NCI-H82 treated with DMSO at 0.1 percent for 48 hours (cell line): ENCODE measurements around the gene AKR1C8.
"Not testable (repeated sequence)": the region's sequence is repeated elsewhere in the genome, so short reads cannot be mapped to it uniquely, and the experiment has no call there.

Experiments
- DNase-seq: peaks from one replicate; lab custom pipeline; 2025; ENCODE audit not compliant: unreplicated experiment; lab: John Stamatoyannopoulos, UW

Gene AKR1C8

GRCh38 chr10:5184987-5185775, at the start of gene AKR1C8:
AKR1C8 (minus strand) TSS chr10:5185150; CDS start chr10:5185104, 46 bp downstream.
- no peak for DNase-seq

- peak; percentile 4 for DNase-seq
Observed at GRCh38 chr10:5234106-5234860, 49.3 kb upstream of the AKR1C8 start.

GRCh38 chr10:5233324-5233723, 48.4 kb upstream of the AKR1C8 start:
- no peak for DNase-seq

- no peak for DNase-seq
Observed at GRCh38 chr10:5229019-5229418, 44.1 kb upstream of the AKR1C8 start.

GRCh38 chr10:5222942-5223341, 38.0 kb upstream of the AKR1C8 start:
- DNase-seq, result not testable (repeated sequence)

- DNase-seq, result no peak
Observed at GRCh38 chr10:5219262-5219661, 34.3 kb upstream of the AKR1C8 start.

GRCh38 chr10:5216801-5217200, 31.9 kb upstream of the AKR1C8 start:
- DNase-seq, result no peak

- DNase-seq, result no peak
Observed at GRCh38 chr10:5211696-5212536, 27.0 kb upstream of the AKR1C8 start.

GRCh38 chr10:5210261-5210660, 25.3 kb upstream of the AKR1C8 start:
- not testable (repeated sequence) for DNase-seq

- DNase-seq, result not testable (repeated sequence)
Observed at GRCh38 chr10:5209776-5210175, 24.8 kb upstream of the AKR1C8 start.

- DNase-seq, result no peak
Observed at GRCh38 chr10:5206799-5207198, 21.8 kb upstream of the AKR1C8 start.

GRCh38 chr10:5199398-5199797, 14.4 kb upstream of the AKR1C8 start:
- DNase-seq, result no peak

GRCh38 chr10:5198386-5198785, 13.4 kb upstream of the AKR1C8 start:
- no peak for DNase-seq

- no peak for DNase-seq
Observed at GRCh38 chr10:5196702-5197113, 11.8 kb upstream of the AKR1C8 start, which contains the start of gene AKR1C4. AKR1C4 (plus strand) TSS chr10:5196837; CDS start chr10:5196868, 31 bp downstream.

- no peak for DNase-seq
Observed at GRCh38 chr10:5195727-5196374, 10.9 kb upstream of the AKR1C8 start.

GRCh38 chr10:5194431-5194830, 9.5 kb upstream of the AKR1C8 start:
- DNase-seq, result no peak

- DNase-seq, result no peak
Observed at GRCh38 chr10:5188358-5188757, 3.4 kb upstream of the AKR1C8 start.

- no peak for DNase-seq
Observed at GRCh38 chr10:5187867-5188266, 2.9 kb upstream of the AKR1C8 start.

GRCh38 chr10:5183923-5184322, 1.0 kb downstream of the AKR1C8 start:
- DNase-seq, result no peak

GRCh38 chr10:5180503-5180902, 4.4 kb downstream of the AKR1C8 start:
- not testable (repeated sequence) for DNase-seq

- not testable (repeated sequence) for DNase-seq
Observed at GRCh38 chr10:5175581-5175980, 9.4 kb downstream of the AKR1C8 start.
